Heart right ventricle (tissue), 16 donors: Measurements from ENCODE around the gene TMCO6. TPM values are rescaled to one million over a fixed set of nuclear protein-coding genes. Genes with fewer than 3 reads are reported as not detected.
"Not testable (repeated sequence)": the region's sequence is repeated elsewhere in the genome, so short reads cannot be mapped to it uniquely, and the experiment has no call there.

Experiments
- ATAC-seq, 8 donors: fragments of 200-7000 bp; cut with Tn5 transposase; one replicate each; pipeline ENCODE4 v1.9.1; 2020; ENCODE audit warnings: mild to moderate bottlenecking in 8 of 8, moderate library complexity in 8 of 8, moderate number of reproducible peaks in 1 of 8
- DNase-seq, 2 donors: peaks; one replicate each; pipeline ENCODE4 v3.0.0-alpha.2; 2020
- H3K27ac ChIP-seq, 10 donors: fragments of 200-600 bp; sonication (generic) in 2 of 10; one replicate each; pipeline versions ENCODE4 v1.5.0 to v1.8.0; 2020 to 2022; ENCODE audit warnings: mild to moderate bottlenecking in 3 of 10
- H3K27me3 ChIP-seq, 7 donors: fragments of 200-600 bp; one replicate each; pipeline ENCODE4 v1.8.0; 2021 to 2022; ENCODE audit warnings: mild to moderate bottlenecking in 2 of 7
- H3K36me3 ChIP-seq, 9 donors: fragments of 200-600 bp; sonication (generic) in 1 of 9; one replicate each; pipeline versions ENCODE4 v1.5.0 to v1.8.0; 2020 to 2022; ENCODE audit warnings: mild to moderate bottlenecking in 2 of 9
- H3K4me1 ChIP-seq, 9 donors: fragments of 200-600 bp; sonication (generic) in 1 of 9; one replicate each; pipeline versions ENCODE4 v1.5.0 to v1.8.0; 2020 to 2022; ENCODE audit warnings: mild to moderate bottlenecking in 4 of 9
- H3K4me3 ChIP-seq, 10 donors: fragments of 200-600 bp; sonication (generic) in 2 of 10; one replicate each; pipeline versions ENCODE4 v1.5.0 to v1.8.0; 2020 to 2022; ENCODE audit warnings: mild to moderate bottlenecking in 7 of 10, moderate library complexity in 2 of 10
- H3K9me3 ChIP-seq, 11 donors: fragments of 200-600 bp in 10 of 11; sonication (generic) in 2 of 11; one replicate each; pipeline versions ENCODE4 v1.5.0 to v1.8.0; 2013 to 2022; ENCODE audit warnings: mild to moderate bottlenecking in 2 of 11, control low read depth in 1 of 11, moderate library complexity in 1 of 11
- WGBS, 2 donors: extraction: QIAGEN DNeasy Blood & Tissue Kit; methylation state at CpG; one replicate each; pipeline ENCODE4 v1.1.7; 2013; ENCODE audit warnings: inconsistent platforms in 1 of 2; 5-methylcytosine and 5-hydroxymethylcytosine counted together
- intact Hi-C, 10 donors: fragments of 100-400 bp; cut with DNase I; formaldehyde crosslinking; loops; one replicate each; pipeline versions ENCODE4 v1.11.1 to v1.14.2; 2022
- polyA plus RNA-seq, 2 donors: library from polyadenylated mRNA; stranded (reverse); fragments of 200-250 nt; gene quantifications; one replicate each; pipeline ENCODE4 v1.2.3, GENCODE V29; 2013
- total RNA-seq, 10 donors: library from RNA; stranded (reverse); fragmentation: NEBNext Ultra II Directional in 3 of 10; extraction: Animal tissue kit (Norgen Biotek cat#: 25700) in 3 of 10; gene quantifications; one replicate each; pipeline versions ENCODE4 v1.2.1 to v1.2.4, GENCODE V29; 2021 to 2023
- TF ChIP-seq, protein P1 (sequence below), 9 donors: fragments of 200-600 bp; sonication (generic) in 2 of 9; IDR thresholded peaks; one replicate each; pipeline versions ENCODE4 v1.5.0 to v1.8.0; 2021 to 2022; ENCODE audit warnings: antibody characterized with exemption in 9 of 9, mild to moderate bottlenecking in 5 of 9, moderate library complexity in 1 of 9
- donor health status: Arrhythmogenic right ventricular cardiomyopathy.
- donor health status: ischemic (EF 13 %, LVEDD 7.1; RV severe dilation, severe dysfunction).
- donor health status: healthy with polysubstance abuse.
- donor health status: DM: no; HTN: yes; CAD: no.
- donor health status: DM: no; HTN: no; CAD: no.
- donor health status: ischemic (EF 25% LVEDD 6.9; RV normal size, moderate dysfunction).
- donor health status: ischemic (EF 25% LVEDD 5.7; RV mildly dilated, moderate dysfunction).
- donor health status: healthy.
- donor health status: DM: yes; HTN: yes; CAD: no.
- donor health status: Ischemic cardiomyopathy.
- donor health status: ischemic (EF 35%, LVEDD 5.7; RV mildly dilated, moderate dysfunction).
- donor health status: nonischemic (EF 11% LVEDD 7.7; RV severe dilation, severe dysfunction).
- donor health status: DM: yes; HTN: yes; CAD: no.
- donor health status: PGD.
- donor health status: ischemic (EF 29% LVEDD 5.4; RV normal size, mild dysfunction).
- donor health status: nonischemic (EF 23%, LVEDD 6.1; RV moderate dilation, normal function).

TMCO6 gene
- total and polyA plus RNA-seq, 12 donors, result 1.6 to 7.9 (median 3.4) TPM

- Histone ChIP-seq H3K4me1 (peaks cover 0 to 67% (median 28%) of the 10 kb centered on the region in 9 donors), H3K4me3 (no peak overlapping the region), H3K27me3 (no peaks in the 10 kb centered on the region), H3K9me3 (no peaks in the 10 kb centered on the region), H3K36me3 (no peaks in the 10 kb centered on the region), H3K27ac (peak overlapping the region in 1 of 10 donors; percentile 36)
- ATAC-seq (no peak), DNase-seq (no peak)
- TF ChIP-seq, protein P1, sequence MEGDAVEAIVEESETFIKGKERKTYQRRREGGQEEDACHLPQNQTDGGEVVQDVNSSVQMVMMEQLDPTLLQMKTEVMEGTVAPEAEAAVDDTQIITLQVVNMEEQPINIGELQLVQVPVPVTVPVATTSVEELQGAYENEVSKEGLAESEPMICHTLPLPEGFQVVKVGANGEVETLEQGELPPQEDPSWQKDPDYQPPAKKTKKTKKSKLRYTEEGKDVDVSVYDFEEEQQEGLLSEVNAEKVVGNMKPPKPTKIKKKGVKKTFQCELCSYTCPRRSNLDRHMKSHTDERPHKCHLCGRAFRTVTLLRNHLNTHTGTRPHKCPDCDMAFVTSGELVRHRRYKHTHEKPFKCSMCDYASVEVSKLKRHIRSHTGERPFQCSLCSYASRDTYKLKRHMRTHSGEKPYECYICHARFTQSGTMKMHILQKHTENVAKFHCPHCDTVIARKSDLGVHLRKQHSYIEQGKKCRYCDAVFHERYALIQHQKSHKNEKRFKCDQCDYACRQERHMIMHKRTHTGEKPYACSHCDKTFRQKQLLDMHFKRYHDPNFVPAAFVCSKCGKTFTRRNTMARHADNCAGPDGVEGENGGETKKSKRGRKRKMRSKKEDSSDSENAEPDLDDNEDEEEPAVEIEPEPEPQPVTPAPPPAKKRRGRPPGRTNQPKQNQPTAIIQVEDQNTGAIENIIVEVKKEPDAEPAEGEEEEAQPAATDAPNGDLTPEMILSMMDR (IDR thresholded peaks at IDR 0.05), result peak in 1 of 9 donors; percentile 0
- intact Hi-C loops, result loop anchor here in 9 of 10 donors (5.0 to 10.0 kb wide), 5 partner anchors 68 to 271 kb away; partner anchors contain the start of genes EIF4EBP3 (in 4 of the 9), APBB3 (in 2 of the 9), SLC35A4 (in 2 of the 9) and SLC4A9 (in 2 of the 9)
- WGBS, 2 donors, result 88 to 89% methylated on average over 8 of the region's 8 CpGs
Observed at GRCh38 chr5:140635291-140636257, 3.7 kb upstream of the TMCO6 start.

DNA sequence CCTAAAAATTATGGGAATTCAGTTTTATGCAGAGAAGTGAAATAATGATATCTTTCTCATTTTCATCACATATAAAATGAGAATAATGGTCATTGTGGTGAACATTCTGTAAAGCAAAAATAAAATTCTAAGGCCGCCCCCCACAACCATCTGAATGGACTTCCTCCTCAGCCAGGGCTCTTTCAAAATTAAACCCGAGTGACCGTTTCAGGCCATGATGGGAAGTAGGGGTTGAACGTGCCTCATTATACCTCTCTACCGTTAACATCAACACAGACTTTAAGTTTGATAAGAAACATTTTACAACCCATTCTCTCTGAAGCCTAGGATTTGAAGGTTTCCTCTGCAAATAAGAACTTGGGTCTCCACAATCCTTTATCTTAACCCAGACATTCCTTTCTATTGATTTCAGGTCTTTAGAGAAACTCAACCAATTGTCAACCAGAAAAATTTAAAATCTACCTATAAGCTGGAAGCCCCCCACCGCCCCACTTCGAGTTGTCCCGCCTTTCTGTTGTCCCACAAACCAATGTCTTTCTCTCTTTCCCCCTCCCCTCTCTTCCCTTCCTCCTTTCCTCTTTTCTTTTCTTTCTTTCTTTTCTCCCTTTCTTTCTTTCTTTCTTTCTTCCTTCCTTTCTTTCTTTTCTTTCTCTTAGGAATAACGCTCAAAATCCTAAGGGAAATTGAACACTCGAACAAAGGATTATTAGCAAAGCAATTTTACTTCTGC is 1.7 kb upstream of the TMCO6 start:
- H3K4me3 ChIP-seq, result no peak overlapping the region
- intact Hi-C loops, result loop anchor here (2.0 to 10.0 kb wide), 7 partner anchors 70 to 273 kb away; partner anchors contain the start of genes APBB3 (in 4 of the 10), EIF4EBP3 (in 4 of the 10), SLC35A4 (in 4 of the 10) and SLC4A9 (in 2 of the 10)
- no peaks in the 10 kb centered on the region for H3K27me3 ChIP-seq
- DNase-seq, result no peak
- peaks cover 0 to 60% (median 23%) of the 10 kb centered on the region in 9 donors for H3K4me1 ChIP-seq
- TF ChIP-seq, protein P1 (IDR thresholded peaks at IDR 0.05), result no peak
- WGBS, 2 donors, result 85 to 91% methylated on average over 10 of the region's 10 CpGs
- H3K9me3 ChIP-seq, result no peaks in the 10 kb centered on the region
- peaks cover 0 to 16% (median 0%) of the 10 kb centered on the region in 9 donors for H3K36me3 ChIP-seq
- peak overlapping the region in 1 of 10 donors; percentile 95 for H3K27ac ChIP-seq
- ATAC-seq, result no peak

GRCh38 chr5:140638898-140639147 is 428 bp upstream of the TMCO6 start:
- DNase-seq, H3K9me3 ChIP-seq, H3K27me3 ChIP-seq: not testable (repeated sequence)
- Histone ChIP-seq H3K36me3 (peaks cover 0 to 29% (median 4%) of the 10 kb centered on the region in 9 donors), H3K27ac (peak overlapping the region; percentile 64 to 97 (median 88)), H3K4me3 (peak overlapping the region in 9 of 10 donors; percentile 57 to 90 (median 71)), H3K4me1 (peaks cover 0 to 47% (median 16%) of the 10 kb centered on the region in 9 donors)
- intact Hi-C loops, result loop anchor here (2.0 to 10.0 kb wide), 7 partner anchors 72 to 274 kb away; partner anchors contain the start of genes APBB3 (in 4 of the 10), EIF4EBP3 (in 4 of the 10), SLC35A4 (in 4 of the 10) and SLC4A9 (in 2 of the 10)
- peak in 1 of 8 donors; percentile 0 for ATAC-seq
- 22 to 23% methylated on average over 9 of the region's 9 CpGs for WGBS, 2 donors

GRCh38 chr5:140641716-140642115 is 2.5 kb downstream of the TMCO6 start:
- DNase-seq (no peak), ATAC-seq (no peak)
- H3K9me3 ChIP-seq, result no peaks in the 10 kb centered on the region
- H3K27ac ChIP-seq, result no peak overlapping the region
- intact Hi-C loops, result loop anchor here in 4 of 10 donors (10.0 kb wide), 3 partner anchors 97 to 277 kb away; partner anchors contain the start of genes ANKHD1 (in 2 of the 4), EIF4EBP3 (in 1 of the 4) and SLC4A9 (in 1 of the 4)
- no peak overlapping the region for H3K4me3 ChIP-seq
- peaks cover 3 to 49% (median 26%) of the 10 kb centered on the region in 9 donors for H3K4me1 ChIP-seq
- TF ChIP-seq, protein P1 (IDR thresholded peaks at IDR 0.05), result no peak
- no peaks in the 10 kb centered on the region for H3K27me3 ChIP-seq
- 87 to 91% methylated on average over 8 of the region's 8 CpGs for WGBS, 2 donors
- peaks cover 0 to 49% (median 10%) of the 10 kb centered on the region in 9 donors for H3K36me3 ChIP-seq
